ENCODE measurements around the gene FAM3D.
"Not testable (repeated sequence)": the region's sequence is repeated elsewhere in the genome, so short reads cannot be mapped to it uniquely, and the experiment has no call there.

Gene FAM3D

GRCh38 chr3:58693940-58694850, 27.6 kb upstream of the FAM3D start:
- no peak overlapping the region; the same call in 1 of the 2 replicates for H3K4me3 ChIP-seq (ENCODE audit: low read length)
- no peak for TF ChIP-seq ZNF274 (IDR thresholded peaks at IDR 0.05; ENCODE audit: low read depth, low read length)

- no peak for TF ChIP-seq ZNF274 (IDR thresholded peaks at IDR 0.05; ENCODE audit: low read depth, low read length)
- no peak overlapping the region for H3K4me3 ChIP-seq (ENCODE audit: low read length)
Measured at GRCh38 chr3:58692484-58692883, 25.9 kb upstream of the FAM3D start.

- TF ChIP-seq ZNF274 (IDR thresholded peaks at IDR 0.05; ENCODE audit: low read depth, low read length) = no peak
- no peak overlapping the region for H3K4me3 ChIP-seq (ENCODE audit: low read length)
Measured at GRCh38 chr3:58691997-58692396, 25.4 kb upstream of the FAM3D start.

GRCh38 chr3:58690490-58690889, 23.9 kb upstream of the FAM3D start:
- H3K4me3 ChIP-seq (ENCODE audit: low read length) = no peak overlapping the region
- no peak for TF ChIP-seq ZNF274 (IDR thresholded peaks at IDR 0.05; ENCODE audit: low read depth, low read length)

GRCh38 chr3:58688574-58688973, 22.0 kb upstream of the FAM3D start:
- no peak for TF ChIP-seq ZNF274 (IDR thresholded peaks at IDR 0.05; ENCODE audit: low read depth, low read length)
- no peak overlapping the region for H3K4me3 ChIP-seq (ENCODE audit: low read length)

GRCh38 chr3:58686847-58687246, 20.3 kb upstream of the FAM3D start:
- H3K4me3 ChIP-seq (ENCODE audit: low read length) = no peak overlapping the region
- TF ChIP-seq ZNF274 (IDR thresholded peaks at IDR 0.05; ENCODE audit: low read depth, low read length) = no peak

GRCh38 chr3:58685641-58686040, 19.1 kb upstream of the FAM3D start:
- no peak for TF ChIP-seq ZNF274 (IDR thresholded peaks at IDR 0.05; ENCODE audit: low read depth, low read length)
- H3K4me3 ChIP-seq (ENCODE audit: low read length) = no peak overlapping the region

- H3K4me3 ChIP-seq (ENCODE audit: low read length) = no peak overlapping the region
- no peak for TF ChIP-seq ZNF274 (IDR thresholded peaks at IDR 0.05; ENCODE audit: low read depth, low read length)
Measured at GRCh38 chr3:58683466-58683865, 16.9 kb upstream of the FAM3D start.

GRCh38 chr3:58683001-58683458, 16.5 kb upstream of the FAM3D start:
- no peak for TF ChIP-seq ZNF274 (IDR thresholded peaks at IDR 0.05; ENCODE audit: low read depth, low read length)

GRCh38 chr3:58681863-58682262, 15.3 kb upstream of the FAM3D start:
- TF ChIP-seq ZNF274 (IDR thresholded peaks at IDR 0.05; ENCODE audit: low read depth, low read length) = no peak
- no peak overlapping the region for H3K4me3 ChIP-seq (ENCODE audit: low read length)

More at GRCh38 chr3:58683001-58683458, 16.5 kb upstream of the FAM3D start:
- no peak overlapping the region for H3K4me3 ChIP-seq (ENCODE audit: low read length)

GRCh38 chr3:58680879-58681525, 14.4 kb upstream of the FAM3D start:
- TF ChIP-seq ZNF274 (IDR thresholded peaks at IDR 0.05; ENCODE audit: low read depth, low read length) = no peak
- H3K4me3 ChIP-seq (ENCODE audit: low read length) = no peak overlapping the region

GRCh38 chr3:58679974-58680666, 13.5 kb upstream of the FAM3D start:
- no peak for TF ChIP-seq ZNF274 (IDR thresholded peaks at IDR 0.05; ENCODE audit: low read depth, low read length)
- no peak overlapping the region for H3K4me3 ChIP-seq (ENCODE audit: low read length)

GRCh38 chr3:58679446-58679845, 12.9 kb upstream of the FAM3D start:
- H3K4me3 ChIP-seq (ENCODE audit: low read length) = no peak overlapping the region
- TF ChIP-seq ZNF274 (IDR thresholded peaks at IDR 0.05; ENCODE audit: low read depth, low read length) = no peak

GRCh38 chr3:58678177-58678970, 11.8 kb upstream of the FAM3D start:
- H3K4me3 ChIP-seq (ENCODE audit: low read length) = not testable (repeated sequence)

Measured in GM08714 (cell line).